Astrocyte (in vitro differentiated cells and primary cell): Measurements from ENCODE around the gene CROCC2.

Experiments used
- EZH2 ChIP-seq: IDR thresholded peaks from 2 replicates; pipeline ENCODE4 v1.6.1; 2012; ENCODE audit warnings: mild to moderate bottlenecking, low read length, inconsistent platforms; ENCODE audit not compliant: insufficient read depth
- TF ChIP-seq, protein P1 (sequence below): IDR thresholded peaks from 2 replicates; pipeline ENCODE4 v1.5.1; 2011; ENCODE audit warnings: low read depth, mild to moderate bottlenecking, inconsistent platforms, low read length, moderate library complexity; ENCODE audit not compliant: insufficient read depth

GRCh38 chr2:240876035-240876474 is 30.1 kb upstream of the CROCC2 start:
- TF ChIP-seq, protein P1, sequence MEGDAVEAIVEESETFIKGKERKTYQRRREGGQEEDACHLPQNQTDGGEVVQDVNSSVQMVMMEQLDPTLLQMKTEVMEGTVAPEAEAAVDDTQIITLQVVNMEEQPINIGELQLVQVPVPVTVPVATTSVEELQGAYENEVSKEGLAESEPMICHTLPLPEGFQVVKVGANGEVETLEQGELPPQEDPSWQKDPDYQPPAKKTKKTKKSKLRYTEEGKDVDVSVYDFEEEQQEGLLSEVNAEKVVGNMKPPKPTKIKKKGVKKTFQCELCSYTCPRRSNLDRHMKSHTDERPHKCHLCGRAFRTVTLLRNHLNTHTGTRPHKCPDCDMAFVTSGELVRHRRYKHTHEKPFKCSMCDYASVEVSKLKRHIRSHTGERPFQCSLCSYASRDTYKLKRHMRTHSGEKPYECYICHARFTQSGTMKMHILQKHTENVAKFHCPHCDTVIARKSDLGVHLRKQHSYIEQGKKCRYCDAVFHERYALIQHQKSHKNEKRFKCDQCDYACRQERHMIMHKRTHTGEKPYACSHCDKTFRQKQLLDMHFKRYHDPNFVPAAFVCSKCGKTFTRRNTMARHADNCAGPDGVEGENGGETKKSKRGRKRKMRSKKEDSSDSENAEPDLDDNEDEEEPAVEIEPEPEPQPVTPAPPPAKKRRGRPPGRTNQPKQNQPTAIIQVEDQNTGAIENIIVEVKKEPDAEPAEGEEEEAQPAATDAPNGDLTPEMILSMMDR = no peak
- TF ChIP-seq EZH2 = no peak
